GM23338 (cell line): ENCODE data around the gene TNC. TPM values are rescaled to one million over a fixed set of nuclear protein-coding genes. Genes with fewer than 3 reads are reported as not detected.

Experiments used
- ATAC-seq: fragments of 200-7000 bp; cut with Tn5 transposase; 3 replicates; pipeline ENCODE4 v1.9.1; 2020
- DNase-seq: peaks from one replicate; pipeline ENCODE4 v3.0.0-alpha.2; 2015; ENCODE audit warnings: low spot score
- H2AFZ ChIP-seq: fragments of 200-600 bp; sonication (generic); 2 replicates; pipeline ENCODE4 v1.8.0; 2016; ENCODE audit warnings: antibody characterized with exemption, mild to moderate bottlenecking, moderate library complexity
- H3F3A ChIP-seq: fragments of 200-600 bp; sonication (generic); replicated peaks from 2 replicates; pipeline ENCODE4 v1.8.0; 2017; ENCODE audit warnings: antibody characterized with exemption, mixed run types, low read depth
- H3K27ac ChIP-seq: fragments of 200-600 bp; sonication (generic); 2 replicates; pipeline ENCODE4 v1.6.1; 2016; ENCODE audit warnings: low read depth
- H3K27me3 ChIP-seq: fragments of 200-600 bp; sonication (generic); 2 replicates; pipeline ENCODE4 v1.8.0; 2016; ENCODE audit warnings: mild to moderate bottlenecking, mixed run types, moderate library complexity; ENCODE audit not compliant: insufficient read depth
- H3K36me3 ChIP-seq: fragments of 200-600 bp; sonication (generic); 2 replicates; pipeline ENCODE4 v1.8.0; 2016; ENCODE audit warnings: mild to moderate bottlenecking; ENCODE audit not compliant: insufficient read depth
- H3K4me1 ChIP-seq: fragments of 200-600 bp; sonication (generic); 2 replicates; pipeline ENCODE4 v1.8.0; 2016; ENCODE audit warnings: mild to moderate bottlenecking, moderate library complexity; ENCODE audit not compliant: insufficient read depth
- H3K4me2 ChIP-seq: fragments of 200-600 bp; sonication (generic); 2 replicates; pipeline ENCODE4 v1.7.1; 2017; ENCODE audit warnings: mixed run types
- H3K4me3 ChIP-seq: fragments of 200-600 bp; sonication (generic); 2 replicates; pipeline ENCODE4 v1.6.1; 2016; ENCODE audit warnings: mixed run types
- H3K79me2 ChIP-seq: fragments of 200-600 bp; sonication (generic); replicated peaks from 2 replicates; pipeline ENCODE4 v1.8.0; 2017; ENCODE audit warnings: mild to moderate bottlenecking; ENCODE audit not compliant: insufficient read depth
- H3K9me2 ChIP-seq: fragments of 200-600 bp; sonication (generic); 2 replicates; pipeline ENCODE4 v1.8.0; 2017; ENCODE audit not compliant: insufficient read depth
- H4K20me1 ChIP-seq: fragments of 200-600 bp; sonication (generic); replicated peaks from 2 replicates; pipeline ENCODE4 v1.8.0; 2017; ENCODE audit warnings: mild to moderate bottlenecking; ENCODE audit not compliant: insufficient read depth
- H3K27ac Mint-ChIP-seq: 2 replicates; pipeline ENCODE4 v1.8.0; 2020; ENCODE audit warnings: inconsistent platforms, mild to moderate bottlenecking, moderate library complexity, mixed read lengths
- H3K27me3 Mint-ChIP-seq: 3 replicates; pipeline ENCODE4 v1.8.0; 2022; ENCODE audit warnings: low read depth, mild to moderate bottlenecking, moderate library complexity, mixed read lengths, inconsistent platforms; ENCODE audit not compliant: insufficient read depth, poor library complexity
- H3K36me3 Mint-ChIP-seq: 3 replicates; pipeline ENCODE4 v1.8.0; 2021; ENCODE audit warnings: low read depth, mild to moderate bottlenecking, inconsistent platforms, moderate library complexity, mixed read lengths
- H3K4me1 Mint-ChIP-seq: 3 replicates; pipeline ENCODE4 v1.8.0; 2020; ENCODE audit warnings: mild to moderate bottlenecking, inconsistent platforms, mixed read lengths
- H3K4me3 Mint-ChIP-seq: 3 replicates; pipeline ENCODE4 v1.8.0; 2021; ENCODE audit warnings: moderate library complexity, mild to moderate bottlenecking, inconsistent platforms, mixed read lengths
- H3K9me3 Mint-ChIP-seq: 3 replicates; pipeline ENCODE4 v1.8.0; 2020; ENCODE audit warnings: moderate library complexity, mild to moderate bottlenecking, inconsistent platforms, mixed read lengths
- CREB1 ChIP-seq: fragments of 250-450 bp; sonication (Bioruptor Pico); IDR thresholded peaks from 2 replicates; pipeline ENCODE4 v1.5.0; 2020; ENCODE audit warnings: low read depth, mild to moderate bottlenecking, moderate library complexity
- ETS1 ChIP-seq: IDR thresholded peaks from 2 replicates; pipeline ENCODE4 v1.6.1; 2016; ENCODE audit warnings: antibody characterized with exemption
- EZH2 ChIP-seq: fragments of 200-600 bp; sonication (generic); IDR thresholded peaks from one replicate; pipeline ENCODE4 v1.8.0; 2017; ENCODE audit warnings: antibody characterized with exemption, mild to moderate bottlenecking, low read depth; ENCODE audit not compliant: unreplicated experiment
- EZH2phosphoT487 ChIP-seq: fragments of 200-600 bp; sonication (generic); IDR thresholded peaks from one replicate; pipeline ENCODE4 v1.8.1; 2018; ENCODE audit warnings: antibody characterized with exemption; ENCODE audit not compliant: unreplicated experiment
- JUNB ChIP-seq: IDR thresholded peaks from one replicate; pipeline ENCODE4 v1.6.1; 2016; ENCODE audit warnings: antibody characterized with exemption; ENCODE audit not compliant: unreplicated experiment
- NANOG ChIP-seq: IDR thresholded peaks from 2 replicates; pipeline ENCODE4 v1.6.1; 2016; ENCODE audit warnings: antibody characterized with exemption, borderline replicate concordance
- POLR2AphosphoS5 ChIP-seq: IDR thresholded peaks from 2 replicates; pipeline ENCODE4 v1.6.1; 2016; ENCODE audit warnings: antibody characterized with exemption, low read depth
- REST ChIP-seq: IDR thresholded peaks from one replicate; pipeline ENCODE4 v1.6.1; 2018; ENCODE audit warnings: antibody characterized with exemption; ENCODE audit not compliant: unreplicated experiment
- STAT1 ChIP-seq: IDR thresholded peaks from one replicate; pipeline ENCODE4 v1.6.1; 2016; ENCODE audit warnings: antibody characterized with exemption; ENCODE audit not compliant: unreplicated experiment
- ZNF114 ChIP-seq: fragments of 250-450 bp; sonication (Bioruptor Pico); IDR thresholded peaks from 2 replicates; pipeline ENCODE4 v1.5.0; 2020; ENCODE audit warnings: mild to moderate bottlenecking, moderate library complexity
- ZNF331 ChIP-seq: fragments of 250-450 bp; sonication (Bioruptor Pico); IDR thresholded peaks from 2 replicates; pipeline ENCODE4 v1.5.0; 2020; ENCODE audit warnings: low read depth, mild to moderate bottlenecking, moderate library complexity
- polyA plus RNA-seq: library from polyadenylated mRNA; unstranded; fragments of >200 nt; fragmentation: Nextera tagmentation; extraction: Ambion mirVana; gene quantifications from 2 replicates; pipeline ENCODE4 v1.2.1, GENCODE V29; 2016
- total RNA-seq: library from RNA; depleted of rRNA; stranded (reverse); fragments of >200 nt; shearing (Covaris generic); gene quantifications from 2 replicates; pipeline ENCODE4 v1.2.3, GENCODE V29; 2014
- TF ChIP-seq, protein P1 (sequence below), 2 experiments: fragments of 200-600 bp in 1 of 2; sonication (generic) in 1 of 2; conservative IDR thresholded peaks; 2 replicates each; pipeline versions ENCODE4 v1.5.1 to v1.6.1; 2016 to 2017; ENCODE audit warnings: antibody characterized with exemption in 2 of 2, low read depth in 2 of 2, mild to moderate bottlenecking in 2 of 2, moderate library complexity in 1 of 2
- TF ChIP-seq, protein P2 (sequence below): fragments of 250-450 bp; sonication (Bioruptor Pico); IDR thresholded peaks from 2 replicates; pipeline ENCODE4 v1.5.0; 2020; ENCODE audit warnings: mild to moderate bottlenecking, moderate library complexity

Gene TNC
- total and polyA plus RNA-seq, 2 experiments from 2014 or later: 0.89 to 2.7 TPM

GRCh38 chr9:115155037-115155436, 37.1 kb upstream of the TNC start:
- Histone ChIP-seq H3K4me2 (no peak overlapping the region), H4K20me1 (no peaks in the 10 kb centered on the region), H3K9me2 (0 out of 2 replicates have a peak, but pooled peaks cover 2% of the 10 kb centered on the region), H3K79me2 (no peaks in the 10 kb centered on the region), H3K4me3 (no peak overlapping the region), H3K4me1 (no peaks in the 10 kb centered on the region), H3K36me3 (no peaks in the 10 kb centered on the region), H3F3A (no peaks in the 10 kb centered on the region), H3K27ac (no peak overlapping the region), H3K27me3 (no peaks in the 10 kb centered on the region), H2AFZ (0 out of 2 replicates have a peak overlapping the region, but pooled peaks have one; percentile 23)
- ATAC-seq (no peak), DNase-seq (no peak)
- Mint-ChIP-seq H3K9me3 (peaks cover 10% of the 10 kb centered on the region; the same call in 1 of the 3 replicates), H3K36me3 (no peaks in the 10 kb centered on the region), H3K4me1 (no peaks in the 10 kb centered on the region), H3K4me3 (no peak overlapping the region), H3K27ac (no peak overlapping the region), H3K27me3 (no peaks in the 10 kb centered on the region)
- TF ChIP-seq POLR2AphosphoS5: no peak
- no peak for TF ChIP-seq ETS1
- TF ChIP-seq EZH2: no peak
- no peak for TF ChIP-seq EZH2phosphoT487
- TF ChIP-seq CREB1 (CRISPR knock-in tag): no peak
- TF ChIP-seq REST: no peak
- TF ChIP-seq, protein P1, sequence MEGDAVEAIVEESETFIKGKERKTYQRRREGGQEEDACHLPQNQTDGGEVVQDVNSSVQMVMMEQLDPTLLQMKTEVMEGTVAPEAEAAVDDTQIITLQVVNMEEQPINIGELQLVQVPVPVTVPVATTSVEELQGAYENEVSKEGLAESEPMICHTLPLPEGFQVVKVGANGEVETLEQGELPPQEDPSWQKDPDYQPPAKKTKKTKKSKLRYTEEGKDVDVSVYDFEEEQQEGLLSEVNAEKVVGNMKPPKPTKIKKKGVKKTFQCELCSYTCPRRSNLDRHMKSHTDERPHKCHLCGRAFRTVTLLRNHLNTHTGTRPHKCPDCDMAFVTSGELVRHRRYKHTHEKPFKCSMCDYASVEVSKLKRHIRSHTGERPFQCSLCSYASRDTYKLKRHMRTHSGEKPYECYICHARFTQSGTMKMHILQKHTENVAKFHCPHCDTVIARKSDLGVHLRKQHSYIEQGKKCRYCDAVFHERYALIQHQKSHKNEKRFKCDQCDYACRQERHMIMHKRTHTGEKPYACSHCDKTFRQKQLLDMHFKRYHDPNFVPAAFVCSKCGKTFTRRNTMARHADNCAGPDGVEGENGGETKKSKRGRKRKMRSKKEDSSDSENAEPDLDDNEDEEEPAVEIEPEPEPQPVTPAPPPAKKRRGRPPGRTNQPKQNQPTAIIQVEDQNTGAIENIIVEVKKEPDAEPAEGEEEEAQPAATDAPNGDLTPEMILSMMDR (conservative IDR thresholded peaks at IDR 0.05; ENCODE audit: low read depth in 2 of 2): no peak
- TF ChIP-seq ZNF331 (CRISPR knock-in tag): no peak
- TF ChIP-seq STAT1: no peak
- no peak for TF ChIP-seq JUNB
- no peak for TF ChIP-seq ZNF114 (CRISPR knock-in tag)
- TF ChIP-seq, protein P2, sequence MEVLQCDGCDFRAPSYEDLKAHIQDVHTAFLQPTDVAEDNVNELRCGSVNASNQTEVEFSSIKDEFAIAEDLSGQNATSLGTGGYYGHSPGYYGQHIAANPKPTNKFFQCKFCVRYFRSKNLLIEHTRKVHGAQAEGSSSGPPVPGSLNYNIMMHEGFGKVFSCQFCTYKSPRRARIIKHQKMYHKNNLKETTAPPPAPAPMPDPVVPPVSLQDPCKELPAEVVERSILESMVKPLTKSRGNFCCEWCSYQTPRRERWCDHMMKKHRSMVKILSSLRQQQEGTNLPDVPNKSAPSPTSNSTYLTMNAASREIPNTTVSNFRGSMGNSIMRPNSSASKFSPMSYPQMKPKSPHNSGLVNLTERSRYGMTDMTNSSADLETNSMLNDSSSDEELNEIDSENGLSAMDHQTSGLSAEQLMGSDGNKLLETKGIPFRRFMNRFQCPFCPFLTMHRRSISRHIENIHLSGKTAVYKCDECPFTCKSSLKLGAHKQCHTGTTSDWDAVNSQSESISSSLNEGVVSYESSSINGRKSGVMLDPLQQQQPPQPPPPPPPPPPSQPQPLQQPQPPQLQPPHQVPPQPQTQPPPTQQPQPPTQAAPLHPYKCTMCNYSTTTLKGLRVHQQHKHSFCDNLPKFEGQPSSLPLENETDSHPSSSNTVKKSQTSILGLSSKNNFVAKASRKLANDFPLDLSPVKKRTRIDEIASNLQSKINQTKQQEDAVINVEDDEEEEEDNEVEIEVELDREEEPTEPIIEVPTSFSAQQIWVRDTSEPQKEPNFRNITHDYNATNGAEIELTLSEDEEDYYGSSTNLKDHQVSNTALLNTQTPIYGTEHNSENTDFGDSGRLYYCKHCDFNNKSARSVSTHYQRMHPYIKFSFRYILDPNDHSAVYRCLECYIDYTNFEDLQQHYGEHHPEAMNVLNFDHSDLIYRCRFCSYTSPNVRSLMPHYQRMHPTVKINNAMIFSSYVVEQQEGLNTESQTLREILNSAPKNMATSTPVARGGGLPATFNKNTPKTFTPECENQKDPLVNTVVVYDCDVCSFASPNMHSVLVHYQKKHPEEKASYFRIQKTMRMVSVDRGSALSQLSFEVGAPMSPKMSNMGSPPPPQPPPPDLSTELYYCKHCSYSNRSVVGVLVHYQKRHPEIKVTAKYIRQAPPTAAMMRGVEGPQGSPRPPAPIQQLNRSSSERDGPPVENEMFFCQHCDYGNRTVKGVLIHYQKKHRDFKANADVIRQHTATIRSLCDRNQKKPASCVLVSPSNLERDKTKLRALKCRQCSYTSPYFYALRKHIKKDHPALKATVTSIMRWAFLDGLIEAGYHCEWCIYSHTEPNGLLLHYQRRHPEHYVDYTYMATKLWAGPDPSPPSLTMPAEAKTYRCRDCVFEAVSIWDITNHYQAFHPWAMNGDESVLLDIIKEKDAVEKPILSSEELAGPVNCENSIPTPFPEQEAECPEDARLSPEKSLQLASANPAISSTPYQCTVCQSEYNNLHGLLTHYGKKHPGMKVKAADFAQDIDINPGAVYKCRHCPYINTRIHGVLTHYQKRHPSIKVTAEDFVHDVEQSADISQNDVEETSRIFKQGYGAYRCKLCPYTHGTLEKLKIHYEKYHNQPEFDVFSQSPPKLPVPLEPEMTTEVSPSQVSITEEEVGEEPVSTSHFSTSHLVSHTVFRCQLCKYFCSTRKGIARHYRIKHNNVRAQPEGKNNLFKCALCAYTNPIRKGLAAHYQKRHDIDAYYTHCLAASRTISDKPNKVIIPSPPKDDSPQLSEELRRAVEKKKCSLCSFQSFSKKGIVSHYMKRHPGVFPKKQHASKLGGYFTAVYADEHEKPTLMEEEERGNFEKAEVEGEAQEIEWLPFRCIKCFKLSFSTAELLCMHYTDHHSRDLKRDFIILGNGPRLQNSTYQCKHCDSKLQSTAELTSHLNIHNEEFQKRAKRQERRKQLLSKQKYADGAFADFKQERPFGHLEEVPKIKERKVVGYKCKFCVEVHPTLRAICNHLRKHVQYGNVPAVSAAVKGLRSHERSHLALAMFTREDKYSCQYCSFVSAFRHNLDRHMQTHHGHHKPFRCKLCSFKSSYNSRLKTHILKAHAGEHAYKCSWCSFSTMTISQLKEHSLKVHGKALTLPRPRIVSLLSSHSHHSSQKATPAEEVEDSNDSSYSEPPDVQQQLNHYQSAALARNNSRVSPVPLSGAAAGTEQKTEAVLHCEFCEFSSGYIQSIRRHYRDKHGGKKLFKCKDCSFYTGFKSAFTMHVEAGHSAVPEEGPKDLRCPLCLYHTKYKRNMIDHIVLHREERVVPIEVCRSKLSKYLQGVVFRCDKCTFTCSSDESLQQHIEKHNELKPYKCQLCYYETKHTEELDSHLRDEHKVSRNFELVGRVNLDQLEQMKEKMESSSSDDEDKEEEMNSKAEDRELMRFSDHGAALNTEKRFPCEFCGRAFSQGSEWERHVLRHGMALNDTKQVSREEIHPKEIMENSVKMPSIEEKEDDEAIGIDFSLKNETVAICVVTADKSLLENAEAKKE (CRISPR knock-in tag): no peak
- TF ChIP-seq NANOG: no peak
